ENCODE measurements around the gene SLC7A14. TPM values are rescaled to one million over a fixed set of nuclear protein-coding genes. Genes with fewer than 3 reads are reported as not detected.

The SLC7A14 gene
- total RNA-seq, 1 donor from 2014 or later = 13.5 TPM

DNA sequence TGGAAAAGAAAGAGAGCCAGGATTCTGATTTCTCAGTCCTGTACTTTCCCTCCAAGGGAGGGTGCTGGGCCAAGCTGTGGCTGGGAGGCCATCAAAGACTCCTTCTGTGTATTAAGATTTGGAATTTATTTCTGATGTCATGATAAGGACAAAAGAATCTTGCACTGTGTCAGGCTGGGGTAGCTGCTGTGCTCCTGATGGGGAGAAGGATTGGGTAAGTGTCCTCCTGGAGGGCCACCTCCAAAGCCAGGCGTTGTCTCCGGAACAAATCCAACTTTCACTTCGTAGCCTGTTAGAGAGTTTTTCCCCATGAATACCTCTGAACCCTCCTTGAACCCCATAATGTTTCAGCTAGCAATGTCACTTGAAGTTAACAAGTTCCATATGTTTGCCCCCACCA is 137.3 kb downstream of the SLC7A14 start:
- no peaks in the 10 kb centered on the region for H3K9me3 Mint-ChIP-seq

DNA sequence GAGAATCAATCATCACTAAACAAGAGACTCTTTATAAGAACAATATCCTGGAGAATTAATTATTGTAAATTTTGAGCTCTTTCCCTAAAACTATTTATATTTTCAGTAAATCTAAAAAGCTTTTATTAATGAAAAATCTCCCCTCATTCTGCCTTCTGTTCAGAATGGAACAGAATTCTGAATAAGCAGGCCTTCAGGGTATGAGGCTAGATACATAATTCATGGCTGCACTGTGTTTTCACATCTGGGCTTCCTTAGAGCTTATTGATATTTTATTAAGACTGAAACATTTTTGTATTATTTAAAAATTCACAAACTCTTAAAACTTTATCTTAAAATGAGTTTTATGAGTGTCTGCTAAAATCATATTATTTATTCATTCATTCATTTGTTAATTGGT is 142.4 kb downstream of the SLC7A14 start:
- Mint-ChIP-seq H3K4me1 (ENCODE audit: unreplicated experiment) (peaks cover 15% of the 10 kb centered on the region), H3K36me3 (no peaks in the 10 kb centered on the region), H3K4me3 (no peak overlapping the region), H3K27me3 (no peaks in the 10 kb centered on the region), H3K27ac (no peak overlapping the region), H3K9me3 (no peaks in the 10 kb centered on the region)
- no peak for DNase-seq (ENCODE audit: extremely low spot score, unreplicated experiment)
- TF ChIP-seq, protein P1, sequence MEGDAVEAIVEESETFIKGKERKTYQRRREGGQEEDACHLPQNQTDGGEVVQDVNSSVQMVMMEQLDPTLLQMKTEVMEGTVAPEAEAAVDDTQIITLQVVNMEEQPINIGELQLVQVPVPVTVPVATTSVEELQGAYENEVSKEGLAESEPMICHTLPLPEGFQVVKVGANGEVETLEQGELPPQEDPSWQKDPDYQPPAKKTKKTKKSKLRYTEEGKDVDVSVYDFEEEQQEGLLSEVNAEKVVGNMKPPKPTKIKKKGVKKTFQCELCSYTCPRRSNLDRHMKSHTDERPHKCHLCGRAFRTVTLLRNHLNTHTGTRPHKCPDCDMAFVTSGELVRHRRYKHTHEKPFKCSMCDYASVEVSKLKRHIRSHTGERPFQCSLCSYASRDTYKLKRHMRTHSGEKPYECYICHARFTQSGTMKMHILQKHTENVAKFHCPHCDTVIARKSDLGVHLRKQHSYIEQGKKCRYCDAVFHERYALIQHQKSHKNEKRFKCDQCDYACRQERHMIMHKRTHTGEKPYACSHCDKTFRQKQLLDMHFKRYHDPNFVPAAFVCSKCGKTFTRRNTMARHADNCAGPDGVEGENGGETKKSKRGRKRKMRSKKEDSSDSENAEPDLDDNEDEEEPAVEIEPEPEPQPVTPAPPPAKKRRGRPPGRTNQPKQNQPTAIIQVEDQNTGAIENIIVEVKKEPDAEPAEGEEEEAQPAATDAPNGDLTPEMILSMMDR (conservative IDR thresholded peaks at IDR 0.05) = no peak

More for the DNA sequence above, 137.3 kb downstream of the SLC7A14 start:
- Mint-ChIP-seq H3K4me3 (peak overlapping the region; percentile 27), H3K27ac (peak overlapping the region; percentile 10), H3K4me1 (ENCODE audit: unreplicated experiment) (peaks cover 26% of the 10 kb centered on the region), H3K27me3 (no peaks in the 10 kb centered on the region), H3K36me3 (no peaks in the 10 kb centered on the region)
- no peak for DNase-seq (ENCODE audit: extremely low spot score, unreplicated experiment)
- TF ChIP-seq, protein P1 (conservative IDR thresholded peaks at IDR 0.05) = no peak

DNA sequence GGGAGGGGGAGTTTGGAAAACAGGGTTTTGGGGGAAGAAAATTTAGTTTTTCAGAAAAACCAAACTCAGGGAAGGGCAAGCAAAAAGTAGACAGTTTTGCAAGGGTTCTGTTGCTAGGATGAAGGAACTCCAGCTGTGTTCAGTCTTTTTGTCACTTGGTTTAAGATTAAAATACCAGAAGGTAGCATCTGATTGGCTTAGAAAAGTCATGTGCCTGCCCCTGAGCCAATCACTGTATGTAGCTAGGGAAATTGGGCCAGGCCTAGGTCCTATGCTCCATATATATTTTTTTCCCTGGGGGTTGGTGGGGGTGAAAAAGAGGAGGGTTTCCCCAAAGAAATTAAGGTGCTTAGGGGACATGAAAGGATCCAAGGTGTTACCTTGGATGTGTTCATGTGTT is 142.9 kb downstream of the SLC7A14 start:
- H3K27ac Mint-ChIP-seq = no peak overlapping the region
- DNase-seq (ENCODE audit: extremely low spot score, unreplicated experiment) = no peak
- no peak overlapping the region for H3K4me3 Mint-ChIP-seq
- H3K4me1 Mint-ChIP-seq (ENCODE audit: unreplicated experiment) = peaks cover 12% of the 10 kb centered on the region
- H3K9me3 Mint-ChIP-seq = no peaks in the 10 kb centered on the region
- H3K27me3 Mint-ChIP-seq = no peaks in the 10 kb centered on the region
- no peaks in the 10 kb centered on the region for H3K36me3 Mint-ChIP-seq
- TF ChIP-seq, protein P1 (conservative IDR thresholded peaks at IDR 0.05) = no peak

GRCh38 chr3:170441412-170441811 is 144.5 kb downstream of the SLC7A14 start:
- no peaks in the 10 kb centered on the region for H3K27me3 Mint-ChIP-seq
- peaks cover 19% of the 10 kb centered on the region for H3K4me1 Mint-ChIP-seq (ENCODE audit: unreplicated experiment)
- no peak for DNase-seq (ENCODE audit: extremely low spot score, unreplicated experiment)
- H3K36me3 Mint-ChIP-seq = no peaks in the 10 kb centered on the region
- no peak overlapping the region for H3K4me3 Mint-ChIP-seq
- no peak overlapping the region for H3K27ac Mint-ChIP-seq
- no peaks in the 10 kb centered on the region for H3K9me3 Mint-ChIP-seq
- TF ChIP-seq, protein P1 (conservative IDR thresholded peaks at IDR 0.05) = no peak

- no peaks in the 10 kb centered on the region for H3K36me3 Mint-ChIP-seq
- no peak overlapping the region for H3K4me3 Mint-ChIP-seq
- no peaks in the 10 kb centered on the region for H3K27me3 Mint-ChIP-seq
- H3K4me1 Mint-ChIP-seq (ENCODE audit: unreplicated experiment) = peaks cover 15% of the 10 kb centered on the region
- TF ChIP-seq, protein P1 (conservative IDR thresholded peaks at IDR 0.05) = no peak
- DNase-seq (ENCODE audit: extremely low spot score, unreplicated experiment) = no peak
- H3K9me3 Mint-ChIP-seq = no peaks in the 10 kb centered on the region
- no peak overlapping the region for H3K27ac Mint-ChIP-seq
These were observed 145.5 kb downstream of the SLC7A14 start for GRCh38 chr3:170440344-170440743.

GRCh38 chr3:170438836-170439235 is 147.0 kb downstream of the SLC7A14 start:
- no peaks in the 10 kb centered on the region for H3K27me3 Mint-ChIP-seq
- H3K36me3 Mint-ChIP-seq = no peaks in the 10 kb centered on the region
- no peaks in the 10 kb centered on the region for H3K9me3 Mint-ChIP-seq
- peaks cover 10% of the 10 kb centered on the region for H3K4me1 Mint-ChIP-seq (ENCODE audit: unreplicated experiment)
- no peak for DNase-seq (ENCODE audit: extremely low spot score, unreplicated experiment)
- no peak overlapping the region for H3K4me3 Mint-ChIP-seq
- TF ChIP-seq, protein P1 (conservative IDR thresholded peaks at IDR 0.05) = no peak
- no peak overlapping the region for H3K27ac Mint-ChIP-seq

Measured in type B pancreatic cell (in vitro differentiated cells).